ENCODE measurements around the gene MFSD12. TPM values are rescaled to one million over a fixed set of nuclear protein-coding genes. Genes with fewer than 3 reads are reported as not detected.
"Not testable (repeated sequence)": the region's sequence is repeated elsewhere in the genome, so short reads cannot be mapped to it uniquely, and the experiment has no call there.

MFSD12 gene
- total and polyA plus RNA-seq, 3 experiments from 2014 or later, result 48.9 to 119 (median 114) TPM

DNA sequence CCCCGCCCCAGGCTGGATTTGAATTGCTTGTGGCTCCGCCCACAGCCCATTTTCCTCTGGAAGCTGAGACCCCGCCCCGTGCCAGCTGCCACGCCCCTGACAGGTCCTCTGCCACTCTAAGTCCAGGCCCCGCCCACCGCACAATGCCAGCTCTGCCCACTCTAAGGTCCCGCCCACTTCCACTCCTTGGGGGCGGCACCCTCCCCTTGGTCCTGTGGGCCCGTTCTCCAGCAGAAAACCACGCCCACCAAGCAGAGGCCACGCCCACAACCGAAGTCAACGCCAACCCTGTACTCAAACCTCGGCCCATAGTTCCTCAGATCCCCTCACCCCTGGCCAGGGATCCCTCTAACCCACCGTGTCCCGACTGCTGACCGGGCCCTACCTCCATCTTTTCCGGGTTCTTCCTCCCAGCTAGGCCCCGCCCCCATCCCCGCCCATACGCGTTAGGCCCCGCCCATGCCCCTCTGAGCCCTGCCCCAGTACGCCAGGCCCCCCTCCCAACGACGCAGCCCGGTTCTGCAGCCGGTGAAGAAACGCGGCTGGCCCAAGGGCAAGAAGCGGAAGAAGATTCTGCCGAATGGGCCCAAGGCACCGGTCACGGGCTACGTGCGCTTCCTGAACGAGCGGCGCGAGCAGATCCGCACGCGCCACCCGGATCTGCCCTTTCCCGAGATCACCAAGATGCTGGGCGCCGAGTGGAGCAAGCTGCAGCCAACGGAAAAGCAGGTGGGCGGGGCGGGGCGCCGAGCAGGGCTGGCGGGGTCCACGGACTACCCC lies 16.7 kb upstream of the MFSD12 start:
- Mint-ChIP-seq H3K9me3 (peaks cover 0 to 2% (median 0%) of the 10 kb centered on the region in 5 donors), H3K27ac (peak overlapping the region in 4 of 8 donors; percentile 75 to 93 (median 87))
- peak overlapping the region; percentile 69 for H3K27ac ChIP-seq (ENCODE audit: low read depth, low read length)

DNA sequence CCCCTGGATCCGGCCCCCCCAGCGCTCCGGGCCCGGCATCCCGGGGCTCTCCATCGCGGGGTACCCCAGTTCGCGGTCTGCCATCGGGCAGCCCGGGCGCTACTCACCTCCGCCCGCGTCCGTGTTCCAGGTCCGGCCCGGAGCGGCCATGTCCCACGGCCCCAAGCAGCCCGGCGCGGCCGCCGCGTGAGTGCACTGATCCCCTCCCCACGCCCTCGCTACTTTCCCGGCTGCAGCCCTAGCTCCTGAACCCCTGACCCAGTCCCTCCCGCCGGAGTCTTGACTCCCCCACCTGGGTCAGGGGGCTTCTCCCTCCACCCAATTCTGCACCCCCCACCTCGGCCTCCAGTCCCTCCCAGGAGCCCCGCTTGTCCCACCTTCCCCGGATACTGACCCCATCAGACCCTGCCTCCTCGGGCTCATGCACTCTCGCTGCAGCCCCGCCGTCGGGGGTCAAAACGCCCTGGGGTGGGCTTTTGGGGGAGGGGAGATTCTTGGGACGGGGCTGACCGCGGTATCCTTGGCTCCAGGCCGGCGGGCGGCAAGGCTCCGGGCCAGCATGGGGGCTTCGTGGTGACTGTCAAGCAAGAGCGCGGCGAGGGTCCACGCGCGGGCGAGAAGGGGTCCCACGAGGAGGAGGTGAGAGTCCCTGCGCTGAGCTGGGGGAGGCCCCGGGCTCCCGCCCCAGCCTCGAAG lies 15.9 kb upstream of the MFSD12 start:
- peaks cover 0 to 2% (median 0%) of the 10 kb centered on the region in 5 donors for H3K9me3 Mint-ChIP-seq
- H3K27ac ChIP-seq (ENCODE audit: low read depth, low read length), result peak overlapping the region; percentile 69
- H3K4me1 Mint-ChIP-seq, result peaks cover 14 to 22% (median 20%) of the 10 kb centered on the region in 3 donors
- H3K36me3 Mint-ChIP-seq, result peaks cover 0 to 12% (median 2%) of the 10 kb centered on the region in 3 donors
- no peaks in the 10 kb centered on the region for H3K9me3 ChIP-seq (ENCODE audit: low read length)
- DNase-seq, result no peak
- CTCF ChIA-PET, result interaction anchor here (1.3 kb wide), 1 partner anchor 19 kb away, joined by 3 read pairs; no protein-coding TSS in a partner anchor
- H3K4me1 ChIP-seq (ENCODE audit: insufficient read depth, low read length), result peaks cover 15% of the 10 kb centered on the region
- peak overlapping the region; percentile 66 for H3K4me3 ChIP-seq (ENCODE audit: low read length)
- peak overlapping the region; percentile 78 to 95 (median 82) for H3K4me3 Mint-ChIP-seq
- POLR2A ChIA-PET, result no interaction called here
- H3K36me3 ChIP-seq (ENCODE audit: insufficient read depth, low read length), result no peaks in the 10 kb centered on the region
- H3K27me3 Mint-ChIP-seq, result no peaks in the 10 kb centered on the region
- H3K27ac Mint-ChIP-seq, result peak overlapping the region in 5 of 8 donors; percentile 61 to 93 (median 79)
- no peaks in the 10 kb centered on the region for H3K27me3 ChIP-seq (ENCODE audit: insufficient read depth, low read length, poor library complexity, severe bottlenecking)

More for the DNA sequence above, 16.7 kb upstream of the MFSD12 start:
- peaks cover 15% of the 10 kb centered on the region for H3K4me1 ChIP-seq (ENCODE audit: insufficient read depth, low read length)
- no peaks in the 10 kb centered on the region for H3K27me3 Mint-ChIP-seq
- DNase-seq, result peak; percentile 78 to 84 (median 78)
- H3K36me3 Mint-ChIP-seq, result peaks cover 0 to 14% (median 2%) of the 10 kb centered on the region in 3 donors
- peak overlapping the region; percentile 78 to 95 (median 82) for H3K4me3 Mint-ChIP-seq
- H3K36me3 ChIP-seq (ENCODE audit: insufficient read depth, low read length), result no peaks in the 10 kb centered on the region
- H3K27me3 ChIP-seq (ENCODE audit: insufficient read depth, low read length, poor library complexity, severe bottlenecking), result no peaks in the 10 kb centered on the region
- H3K4me3 ChIP-seq (ENCODE audit: low read length), result peak overlapping the region; percentile 66
- H3K9me3 ChIP-seq (ENCODE audit: low read length), result no peaks in the 10 kb centered on the region
- POLR2A ChIA-PET, result no interaction called here
- CTCF ChIA-PET, result interaction anchor here (1.3 to 1.5 kb wide), 2 partner anchors 20 to 29 kb away, joined by 3 to 7 read pairs; no protein-coding TSS in a partner anchor
- peaks cover 14 to 22% (median 20%) of the 10 kb centered on the region in 3 donors for H3K4me1 Mint-ChIP-seq

DNA sequence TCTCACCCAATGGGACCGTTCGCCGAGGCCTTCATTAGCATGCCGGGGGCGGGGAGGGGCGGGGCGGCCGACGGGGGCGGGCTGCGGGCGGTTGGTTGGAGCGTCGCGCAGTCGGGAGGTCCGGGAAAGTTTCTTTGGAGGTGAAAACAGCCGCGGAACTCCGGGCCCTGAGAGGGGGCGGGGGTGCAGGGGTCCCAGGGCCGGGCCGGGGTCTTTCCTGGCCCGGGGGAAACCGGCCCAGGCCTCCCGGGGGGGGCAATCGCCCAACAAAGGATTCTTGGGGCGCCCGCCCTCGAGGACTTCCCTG lies 15.4 kb upstream of the MFSD12 start, which contains the start of gene HMG20B:
Gene HMG20B (plus strand): TSS at position 90 of the 307 bp plus-strand sequence. CDS start 366 bp downstream, outside the sequence.
- Mint-ChIP-seq H3K4me1 (peaks cover 14 to 22% (median 20%) of the 10 kb centered on the region in 3 donors), H3K27ac (peak within 1 kb of the TSS; percentile 42 to 93 (median 72)), H3K27me3 (no peaks in the 10 kb centered on the region), H3K36me3 (peaks cover 0 to 12% (median 2%) of the 10 kb centered on the region in 3 donors), H3K4me3 (peak within 1 kb of the TSS; percentile 78 to 95 (median 82)), H3K9me3 (peaks cover 0 to 2% (median 0%) of the 10 kb centered on the region in 5 donors)
- Histone ChIP-seq H3K9me3 (ENCODE audit: low read length) (no peaks in the 10 kb centered on the region), H3K27me3 (ENCODE audit: insufficient read depth, low read length, poor library complexity, severe bottlenecking) (no peaks in the 10 kb centered on the region), H3K4me1 (ENCODE audit: insufficient read depth, low read length) (peaks cover 15% of the 10 kb centered on the region), H3K4me3 (ENCODE audit: low read length) (peak within 1 kb of the TSS; percentile 77), H3K36me3 (ENCODE audit: insufficient read depth, low read length) (no peaks in the 10 kb centered on the region), H3K27ac (ENCODE audit: low read depth, low read length) (peak within 1 kb of the TSS; percentile 69)
- ChIA-PET CTCF (no interaction called here), POLR2A (no interaction called here)
- no peak for DNase-seq

DNA sequence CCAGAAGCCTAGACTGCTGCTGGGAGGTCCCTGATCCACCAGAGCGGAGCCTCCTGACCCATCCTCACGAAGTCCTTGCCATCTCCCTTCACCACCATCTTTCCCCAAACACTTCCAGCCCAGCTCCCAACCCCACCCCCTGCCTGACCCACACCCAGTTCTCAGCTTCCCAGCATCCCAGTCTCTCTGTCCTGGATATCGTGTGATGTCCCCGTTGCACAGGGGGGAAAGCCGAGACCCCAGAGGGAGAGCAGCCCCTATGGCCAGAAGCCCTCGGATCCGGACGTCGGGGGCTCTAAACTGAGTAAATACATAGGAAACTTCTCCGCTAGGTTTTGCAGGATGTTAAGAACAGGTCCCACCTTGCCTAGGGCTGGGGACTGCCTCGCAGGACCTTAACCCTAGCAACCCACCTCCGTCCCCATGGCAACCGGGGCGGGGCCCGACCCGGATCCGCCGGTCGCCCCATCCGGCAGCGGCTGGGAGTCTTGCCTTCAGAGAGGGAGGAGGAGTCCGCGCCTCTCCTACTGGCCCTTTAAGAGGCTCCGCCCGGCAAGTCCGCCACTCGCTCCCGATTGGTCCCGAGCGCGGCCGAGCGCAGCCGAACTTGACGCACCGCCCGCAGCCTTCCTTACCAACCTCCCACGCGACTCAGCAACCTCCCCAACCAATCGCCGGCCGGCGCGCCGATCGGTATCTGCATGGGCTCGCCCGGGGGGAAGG lies 14.9 kb upstream of the MFSD12 start:
- Mint-ChIP-seq H3K27ac (peak overlapping the region in 6 of 8 donors; percentile 15 to 83 (median 66)), H3K36me3 (peaks cover 0 to 12% (median 2%) of the 10 kb centered on the region in 3 donors), H3K4me3 (peak overlapping the region; percentile 74 to 89 (median 80)), H3K4me1 (peaks cover 14 to 22% (median 20%) of the 10 kb centered on the region in 3 donors), H3K9me3 (peaks cover 0 to 2% (median 0%) of the 10 kb centered on the region in 5 donors), H3K27me3 (no peaks in the 10 kb centered on the region)
- DNase-seq, result peak; percentile 98 to 100 (median 99)
- Histone ChIP-seq H3K4me3 (ENCODE audit: low read length) (peak overlapping the region; percentile 77), H3K27ac (ENCODE audit: low read depth, low read length) (peak overlapping the region; percentile 68), H3K27me3 (ENCODE audit: insufficient read depth, low read length, poor library complexity, severe bottlenecking) (no peaks in the 10 kb centered on the region), H3K4me1 (ENCODE audit: insufficient read depth, low read length) (peaks cover 15% of the 10 kb centered on the region), H3K9me3 (ENCODE audit: low read length) (no peaks in the 10 kb centered on the region), H3K36me3 (ENCODE audit: insufficient read depth, low read length) (no peaks in the 10 kb centered on the region)
- CTCF ChIA-PET, result no interaction called here
- POLR2A ChIA-PET, result no interaction called here

DNA sequence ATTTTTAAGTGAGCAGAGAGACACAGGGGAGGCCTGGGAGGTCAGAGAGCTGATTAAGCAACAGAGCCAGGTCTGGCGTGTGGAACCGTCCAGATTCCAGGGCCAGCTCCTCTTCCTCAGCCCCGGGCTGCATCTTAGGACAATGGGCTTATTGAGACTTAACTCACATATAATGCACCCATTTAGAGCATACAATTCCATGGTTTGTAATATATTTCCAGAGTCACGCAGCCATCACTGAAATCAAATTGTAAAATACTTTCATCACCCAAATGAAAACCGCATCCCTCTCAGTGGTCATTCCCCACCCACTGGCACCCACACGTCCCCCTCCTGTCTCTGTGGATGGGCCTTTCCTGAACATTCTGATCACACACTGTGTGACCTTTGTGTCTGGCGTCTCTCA lies 13.2 kb upstream of the MFSD12 start:
- Mint-ChIP-seq H3K9me3 (peaks cover 0 to 2% (median 0%) of the 10 kb centered on the region in 5 donors), H3K36me3 (peaks cover 0 to 8% (median 2%) of the 10 kb centered on the region in 3 donors), H3K27me3 (no peaks in the 10 kb centered on the region), H3K4me3 (no peak overlapping the region), H3K27ac (peak overlapping the region in 2 of 8 donors; percentile 13 to 32), H3K4me1 (peaks cover 14 to 22% (median 20%) of the 10 kb centered on the region in 3 donors)
- no peak overlapping the region for H3K4me3 ChIP-seq (ENCODE audit: low read length)
- H3K4me1 ChIP-seq (ENCODE audit: insufficient read depth, low read length), result peaks cover 15% of the 10 kb centered on the region
- DNase-seq, result no peak
- no peaks in the 10 kb centered on the region for H3K27me3 ChIP-seq (ENCODE audit: insufficient read depth, low read length, poor library complexity, severe bottlenecking)
- no peaks in the 10 kb centered on the region for H3K36me3 ChIP-seq (ENCODE audit: insufficient read depth, low read length)
- CTCF ChIA-PET, result interaction anchor here (1.2 kb wide), 1 partner anchor 15 kb away, joined by 3 read pairs; the partner anchor contains the start of gene GIPC3
- POLR2A ChIA-PET, result no interaction called here
- H3K27ac ChIP-seq (ENCODE audit: low read depth, low read length), result no peak overlapping the region
- H3K9me3 ChIP-seq (ENCODE audit: low read length), result no peaks in the 10 kb centered on the region

DNA sequence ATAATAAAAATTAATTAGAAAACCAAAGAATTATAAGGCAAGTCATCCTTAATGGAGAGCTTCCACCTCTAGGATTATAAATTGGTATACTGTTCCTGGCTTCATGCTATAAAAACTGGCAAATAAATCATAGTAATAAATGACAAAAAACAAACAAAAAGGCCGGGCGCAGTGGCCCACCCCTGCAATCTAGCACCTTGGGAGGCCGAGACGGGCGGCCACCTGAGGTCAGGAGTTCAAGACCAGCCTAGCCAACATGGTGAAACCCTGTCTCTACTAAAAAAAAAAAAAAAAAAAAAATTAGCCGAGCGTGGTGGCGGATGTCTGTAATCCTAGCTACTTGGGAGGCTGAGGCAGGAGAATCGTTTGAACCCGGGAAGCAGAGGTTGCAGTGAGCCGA lies 12.7 kb upstream of the MFSD12 start:
- H3K4me3 ChIP-seq (ENCODE audit: low read length); H3K4me3 Mint-ChIP-seq; H3K9me3 ChIP-seq (ENCODE audit: low read length); H3K27ac ChIP-seq (ENCODE audit: low read depth, low read length); H3K36me3 ChIP-seq (ENCODE audit: insufficient read depth, low read length); H3K27me3 Mint-ChIP-seq; DNase-seq; H3K9me3 Mint-ChIP-seq; H3K36me3 Mint-ChIP-seq; H3K27me3 ChIP-seq (ENCODE audit: insufficient read depth, low read length, poor library complexity, severe bottlenecking); POLR2A ChIA-PET: not testable (repeated sequence)
- CTCF ChIA-PET, result interaction anchor here (1.1 to 1.2 kb wide), 2 partner anchors 15 to 25 kb away, joined by 3 read pairs; partner anchors contain the start of gene GIPC3
- Mint-ChIP-seq H3K4me1 (peaks cover 10 to 18% (median 17%) of the 10 kb centered on the region in 3 donors), H3K27ac (peak overlapping the region in 1 of 8 donors; percentile 38)
- peaks cover 15% of the 10 kb centered on the region for H3K4me1 ChIP-seq (ENCODE audit: insufficient read depth, low read length)

DNA sequence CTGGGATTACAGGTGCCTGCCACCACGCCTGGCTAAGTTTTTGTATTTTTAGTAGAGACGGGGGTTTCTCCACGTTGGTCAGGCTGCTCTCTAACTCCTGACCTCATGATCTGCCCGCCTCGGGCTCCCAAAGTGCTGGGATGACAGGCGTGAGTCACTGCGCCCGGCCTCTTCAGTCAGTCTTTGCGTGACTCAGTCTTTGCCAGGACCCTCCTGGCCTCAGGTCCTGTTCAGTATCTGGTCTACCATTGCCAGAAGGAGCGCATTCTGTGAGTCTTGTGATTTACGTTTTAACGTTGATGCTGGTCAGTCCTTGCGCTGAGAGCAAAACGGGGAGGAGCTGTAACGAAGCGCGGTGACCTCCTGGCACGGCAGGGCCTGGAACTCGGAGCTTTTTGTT lies 7.8 kb upstream of the MFSD12 start:
- H3K36me3 Mint-ChIP-seq, result no peaks in the 10 kb centered on the region
- no peak overlapping the region for H3K27ac Mint-ChIP-seq
- H3K9me3 Mint-ChIP-seq, result no peaks in the 10 kb centered on the region
- no peaks in the 10 kb centered on the region for H3K27me3 Mint-ChIP-seq
- Histone ChIP-seq H3K27ac (ENCODE audit: low read depth, low read length) (no peak overlapping the region), H3K4me3 (ENCODE audit: low read length) (no peak overlapping the region), H3K27me3 (ENCODE audit: insufficient read depth, low read length, poor library complexity, severe bottlenecking) (no peaks in the 10 kb centered on the region), H3K36me3 (ENCODE audit: insufficient read depth, low read length) (no peaks in the 10 kb centered on the region), H3K4me1 (ENCODE audit: insufficient read depth, low read length) (no peaks in the 10 kb centered on the region), H3K9me3 (ENCODE audit: low read length) (no peaks in the 10 kb centered on the region)
- ChIA-PET CTCF (interaction anchor here (0.6 kb wide), 1 partner anchor 77 kb away, joined by 3 read pairs; no protein-coding TSS in a partner anchor), POLR2A (no interaction called here)
- H3K4me1 Mint-ChIP-seq, result no peaks in the 10 kb centered on the region
- no peak overlapping the region for H3K4me3 Mint-ChIP-seq
- DNase-seq, result no peak

Measured in CD8-positive, alpha-beta memory T cell (primary cell).